B cell (primary cell): ENCODE results near the gene DPYD.

Source experiments
- CTCF ChIP-seq: fragments of 200-600 bp; IDR thresholded peaks from one replicate; pipeline ENCODE4 v1.8.0; 2022; ENCODE audit warnings: antibody characterized with exemption, mild to moderate bottlenecking
- EZH2 ChIP-seq: IDR thresholded peaks from 2 replicates; pipeline ENCODE4 v1.6.1; 2012; ENCODE audit warnings: borderline replicate concordance, low read depth, mild to moderate bottlenecking, moderate library complexity, low read length; ENCODE audit not compliant: insufficient read depth, poor library complexity, severe bottlenecking

GRCh38 chr1:97352936-97353382 lies 567.9 kb downstream of the DPYD start:
- TF ChIP-seq CTCF = no peak
- no peak for TF ChIP-seq EZH2
